Spleen (tissue), 11 donors: ENCODE results near the gene KLHL40. TPM values are rescaled to one million over a fixed set of nuclear protein-coding genes. Genes with fewer than 3 reads are reported as not detected.

ENCODE experiments used
- DNase-seq: peaks from one replicate; pipeline ENCODE4 v3.0.0-alpha.2; 2020
- H3K27ac ChIP-seq, 8 donors: fragments of 200-600 bp; sonication (generic) in 7 of 8; 1 replicate in 4 of 8; 2 replicates in 4 of 8; pipeline versions ENCODE4 v1.5.0 to v1.8.0; 2016 to 2021; ENCODE audit warnings: inconsistent platforms in 4 of 8, mild to moderate bottlenecking in 4 of 8, moderate library complexity in 1 of 8
- H3K27me3 ChIP-seq, 7 donors: fragments of 200-600 bp; sonication (generic) in 6 of 7; replicated peaks in 1 of 7; 1 replicate in 4 of 7; 2 replicates in 3 of 7; pipeline versions ENCODE4 v1.5.0 to v1.8.0; 2016 to 2021; ENCODE audit warnings: inconsistent platforms in 3 of 7, mild to moderate bottlenecking in 1 of 7
- H3K36me3 ChIP-seq, 6 donors: fragments of 200-600 bp; sonication (generic) in 5 of 6; 1 replicate in 4 of 6; 2 replicates in 2 of 6; pipeline versions ENCODE4 v1.5.0 to v1.8.0; 2016 to 2021; ENCODE audit warnings: inconsistent platforms in 2 of 6
- H3K4me1 ChIP-seq, 6 donors: fragments of 200-600 bp; sonication (generic) in 5 of 6; 1 replicate in 3 of 6; 2 replicates in 3 of 6; pipeline versions ENCODE4 v1.5.0 to v1.8.0; 2016 to 2021; ENCODE audit warnings: inconsistent platforms in 3 of 6
- H3K4me3 ChIP-seq, 8 donors: fragments of 200-600 bp; sonication (generic) in 7 of 8; 1 replicate in 4 of 8; 2 replicates in 4 of 8; pipeline versions ENCODE4 v1.5.0 to v1.8.0; 2016 to 2021; ENCODE audit warnings: inconsistent platforms in 4 of 8, mild to moderate bottlenecking in 4 of 8, moderate library complexity in 2 of 8
- H3K9me3 ChIP-seq, 8 donors: fragments of 200-600 bp; sonication (generic) in 7 of 8; 1 replicate in 4 of 8; 2 replicates in 4 of 8; pipeline versions ENCODE4 v1.5.0 to v1.8.0; 2016 to 2021; ENCODE audit warnings: inconsistent platforms in 4 of 8
- CTCF ChIP-seq, 11 experiments: fragments of 200-600 bp in 7 of 11; fragments of 450-650 bp in 4 of 11; sonication (generic) in 4 of 11; IDR thresholded peaks in 8 of 11; conservative IDR thresholded peaks in 3 of 11; 1 replicate in 7 of 11; 2 replicates in 4 of 11; pipeline versions ENCODE4 v1.4.0 to v1.8.0; 2016 to 2021; ENCODE audit warnings: antibody characterized with exemption in 11 of 11, inconsistent platforms in 4 of 11, mild to moderate bottlenecking in 1 of 11
- POLR2A ChIP-seq, 3 donors: fragments of 450-650 bp; IDR thresholded peaks; one replicate each; pipeline ENCODE4 v1.5.1; 2017; ENCODE audit warnings: antibody characterized with exemption in 3 of 3, mild to moderate bottlenecking in 1 of 3
- POLR2AphosphoS5 ChIP-seq, 3 donors: sonication (generic); formaldehyde crosslinking; IDR thresholded peaks; one replicate each; pipeline ENCODE4 v1.5.1; 2017; ENCODE audit warnings: antibody characterized with exemption in 3 of 3
- WGBS, 5 donors: extraction: QIAGEN DNeasy Blood & Tissue Kit in 3 of 5; methylation state at CpG; one replicate each; pipeline versions ENCODE4 v1.1.5 to v1.1.7; 2013 to 2018; 5-methylcytosine and 5-hydroxymethylcytosine counted together
- intact Hi-C: fragments of 100-400 bp; cut with DNase I; formaldehyde crosslinking; loops from one replicate; pipeline ENCODE4 v1.15.0; 2023; ENCODE audit warnings: low total_unique reads
- polyA plus RNA-seq, 3 donors: library from polyadenylated mRNA; stranded (reverse); fragments of 200-250 nt; gene quantifications; one replicate each; pipeline ENCODE4 v1.2.1, GENCODE V29; 2013
- total RNA-seq, 7 donors: library from RNA; depleted of rRNA in 3 of 7; stranded (reverse); fragments of >200 nt in 3 of 7; fragmentation: NEBNext Ultra II Directional in 4 of 7; extraction: Animal tissue kit (Norgen Biotek cat#: 25700) in 4 of 7; gene quantifications; one replicate each; pipeline versions ENCODE4 v1.1.0 to v1.2.1, GENCODE V29; 2016 to 2021
- donor health status: healthy with polysubstance abuse.
- donor health status: DM: no; HTN: no; CAD: no; lungs with moderate emphysema.
- donor health status: DM: no; HTN: no; CAD: no.
- donor health status: Bipolar disorder and iron deficiency.
- donor health status: healthy.
- donor health status: DM: no; HTN: no; CAD: no.
- donor health status: DM: yes; HTN: yes; CAD: no.

Gene KLHL40
- total and polyA plus RNA-seq, 10 donors: 0.03 to 0.17 TPM; not detected in 8

- Histone ChIP-seq H3K9me3 (no peaks in the 10 kb centered on the region), H3K27me3 (peaks cover 0 to 14% (median 0%) of the 10 kb centered on the region in 7 donors), H3K36me3 (no peaks in the 10 kb centered on the region)
Observed at GRCh38 chr3:42694366-42694765, 9.0 kb downstream of the KLHL40 start.

GRCh38 chr3:42696356-42697288 is 11.3 kb downstream of the KLHL40 start:
- Histone ChIP-seq H3K27me3 (peaks cover 0 to 25% (median 0%) of the 10 kb centered on the region in 7 donors), H3K27ac (no peak overlapping the region), H3K4me1 (peaks cover 0 to 4% (median 0%) of the 10 kb centered on the region in 6 donors), H3K4me3 (no peak overlapping the region), H3K9me3 (no peaks in the 10 kb centered on the region), H3K36me3 (no peaks in the 10 kb centered on the region)
- intact Hi-C loops: no loop called here
- WGBS, 5 donors: 65 to 77% (median 75%) methylated on average over 17 to 19 of the region's 19 CpGs
- DNase-seq: no peak
- TF ChIP-seq POLR2A (IDR thresholded peaks at IDR 0.05) (no peak), CTCF (IDR thresholded peaks at IDR 0.05 in 8 of 11, conservative IDR thresholded peaks at IDR 0.05 in 3 of 11) (no peak), POLR2AphosphoS5 (IDR thresholded peaks at IDR 0.05) (no peak)

More at GRCh38 chr3:42694366-42694765, 9.0 kb downstream of the KLHL40 start:
- intact Hi-C loops: no loop called here
- H3K4me1 ChIP-seq: no peaks in the 10 kb centered on the region
- no peak for TF ChIP-seq CTCF (IDR thresholded peaks at IDR 0.05 in 8 of 11, conservative IDR thresholded peaks at IDR 0.05 in 3 of 11)
- TF ChIP-seq POLR2AphosphoS5 (IDR thresholded peaks at IDR 0.05): no peak
- no peak for TF ChIP-seq POLR2A (IDR thresholded peaks at IDR 0.05)
- DNase-seq: no peak
- H3K27ac ChIP-seq: no peak overlapping the region
- H3K4me3 ChIP-seq: no peak overlapping the region

GRCh38 chr3:42697289-42698051 is 12.1 kb downstream of the KLHL40 start:
- H3K9me3 ChIP-seq: no peaks in the 10 kb centered on the region
- 86 to 89% (median 87%) methylated on average over 17 to 18 of the region's 18 CpGs for WGBS, 5 donors
- H3K4me3 ChIP-seq: no peak overlapping the region
- H3K4me1 ChIP-seq: peaks cover 0 to 6% (median 0%) of the 10 kb centered on the region in 6 donors
- intact Hi-C loops: no loop called here
- H3K27ac ChIP-seq: no peak overlapping the region
- no peak for DNase-seq
- peaks cover 0 to 34% (median 3%) of the 10 kb centered on the region in 7 donors for H3K27me3 ChIP-seq
- TF ChIP-seq POLR2AphosphoS5 (IDR thresholded peaks at IDR 0.05) (no peak), POLR2A (IDR thresholded peaks at IDR 0.05) (no peak), CTCF (IDR thresholded peaks at IDR 0.05 in 8 of 11, conservative IDR thresholded peaks at IDR 0.05 in 3 of 11) (no peak)
- no peaks in the 10 kb centered on the region for H3K36me3 ChIP-seq
